Colonic mucosa (tissue), 4 donors: ENCODE measurements around the gene PARG. TPM values are rescaled to one million over a fixed set of nuclear protein-coding genes. Genes with fewer than 3 reads are reported as not detected.

ENCODE experiments used
- DNase-seq: peaks from one replicate; pipeline ENCODE4 v3.0.0-alpha.2; 2020
- H3K27ac ChIP-seq: fragments of 200-600 bp; one replicate; pipeline ENCODE4 v1.8.0; 2021
- H3K27me3 ChIP-seq: fragments of 200-600 bp; one replicate; pipeline ENCODE4 v1.8.0; 2021
- H3K36me3 ChIP-seq: fragments of 200-600 bp; one replicate; pipeline ENCODE4 v1.8.0; 2021
- H3K4me1 ChIP-seq: fragments of 200-600 bp; one replicate; pipeline ENCODE4 v1.8.0; 2021; ENCODE audit warnings: mild to moderate bottlenecking
- H3K4me3 ChIP-seq: fragments of 200-600 bp; one replicate; pipeline ENCODE4 v1.8.0; 2021
- H3K9ac ChIP-seq, 2 donors: one replicate each; pipeline ENCODE4 v1.7.0; 2013; ENCODE audit warnings: control low read depth in 2 of 2, low read depth in 2 of 2, low read length in 2 of 2
- H3K9me3 ChIP-seq: fragments of 200-600 bp; one replicate; pipeline ENCODE4 v1.8.0; 2021
- intact Hi-C: fragments of 100-400 bp; cut with DNase I; formaldehyde crosslinking; loops from one replicate; pipeline ENCODE4 v1.14.1; 2022
- total RNA-seq, 2 donors: library from RNA; stranded (reverse); fragmentation: NEBNext Ultra II Directional in 1 of 2; extraction: Animal tissue kit (Norgen Biotek cat#: 25700) in 1 of 2; gene quantifications; one replicate each; pipeline ENCODE4 v1.2.1, GENCODE V29; 2021
- TF ChIP-seq, protein P1 (sequence below): fragments of 200-600 bp; IDR thresholded peaks from one replicate; pipeline ENCODE4 v1.8.0; 2022; ENCODE audit warnings: antibody characterized with exemption, mild to moderate bottlenecking
- donor health status: healthy.
- donor health status: DM: no; HTN: no; CAD: no.
- donor health status: DM: no; HTN: no; CAD: no.

The PARG gene
- total RNA-seq, 2 donors from 2014 or later: 26.1 to 29.6 TPM

DNA sequence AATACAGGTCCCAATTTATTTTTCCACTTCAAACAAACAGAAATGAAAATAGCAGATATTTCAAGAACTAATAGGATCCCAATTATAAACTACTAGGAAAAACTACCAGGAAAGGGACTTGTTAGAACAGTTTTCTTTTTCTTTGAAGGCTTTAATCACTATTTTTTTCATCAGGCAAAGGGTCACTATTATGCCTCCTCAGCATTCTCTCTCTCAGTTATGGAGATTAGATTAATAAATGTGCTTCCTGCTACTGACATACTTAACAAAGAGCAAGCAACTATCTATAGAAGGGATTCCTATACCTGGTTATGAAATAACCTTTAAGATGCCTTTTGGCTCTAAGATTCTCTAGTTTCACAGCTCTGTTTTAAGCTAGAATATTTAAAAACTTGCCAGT is 108.7 kb downstream of the PARG start:
- H3K4me3 ChIP-seq: no peak overlapping the region
- TF ChIP-seq, protein P1, sequence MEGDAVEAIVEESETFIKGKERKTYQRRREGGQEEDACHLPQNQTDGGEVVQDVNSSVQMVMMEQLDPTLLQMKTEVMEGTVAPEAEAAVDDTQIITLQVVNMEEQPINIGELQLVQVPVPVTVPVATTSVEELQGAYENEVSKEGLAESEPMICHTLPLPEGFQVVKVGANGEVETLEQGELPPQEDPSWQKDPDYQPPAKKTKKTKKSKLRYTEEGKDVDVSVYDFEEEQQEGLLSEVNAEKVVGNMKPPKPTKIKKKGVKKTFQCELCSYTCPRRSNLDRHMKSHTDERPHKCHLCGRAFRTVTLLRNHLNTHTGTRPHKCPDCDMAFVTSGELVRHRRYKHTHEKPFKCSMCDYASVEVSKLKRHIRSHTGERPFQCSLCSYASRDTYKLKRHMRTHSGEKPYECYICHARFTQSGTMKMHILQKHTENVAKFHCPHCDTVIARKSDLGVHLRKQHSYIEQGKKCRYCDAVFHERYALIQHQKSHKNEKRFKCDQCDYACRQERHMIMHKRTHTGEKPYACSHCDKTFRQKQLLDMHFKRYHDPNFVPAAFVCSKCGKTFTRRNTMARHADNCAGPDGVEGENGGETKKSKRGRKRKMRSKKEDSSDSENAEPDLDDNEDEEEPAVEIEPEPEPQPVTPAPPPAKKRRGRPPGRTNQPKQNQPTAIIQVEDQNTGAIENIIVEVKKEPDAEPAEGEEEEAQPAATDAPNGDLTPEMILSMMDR: no peak
- H3K9ac ChIP-seq: no peak overlapping the region
- no peaks in the 10 kb centered on the region for H3K4me1 ChIP-seq
- H3K27ac ChIP-seq: no peak overlapping the region
- no peaks in the 10 kb centered on the region for H3K36me3 ChIP-seq
- intact Hi-C loops: no loop called here
- H3K27me3 ChIP-seq: no peaks in the 10 kb centered on the region
- DNase-seq: no peak
- no peaks in the 10 kb centered on the region for H3K9me3 ChIP-seq

DNA sequence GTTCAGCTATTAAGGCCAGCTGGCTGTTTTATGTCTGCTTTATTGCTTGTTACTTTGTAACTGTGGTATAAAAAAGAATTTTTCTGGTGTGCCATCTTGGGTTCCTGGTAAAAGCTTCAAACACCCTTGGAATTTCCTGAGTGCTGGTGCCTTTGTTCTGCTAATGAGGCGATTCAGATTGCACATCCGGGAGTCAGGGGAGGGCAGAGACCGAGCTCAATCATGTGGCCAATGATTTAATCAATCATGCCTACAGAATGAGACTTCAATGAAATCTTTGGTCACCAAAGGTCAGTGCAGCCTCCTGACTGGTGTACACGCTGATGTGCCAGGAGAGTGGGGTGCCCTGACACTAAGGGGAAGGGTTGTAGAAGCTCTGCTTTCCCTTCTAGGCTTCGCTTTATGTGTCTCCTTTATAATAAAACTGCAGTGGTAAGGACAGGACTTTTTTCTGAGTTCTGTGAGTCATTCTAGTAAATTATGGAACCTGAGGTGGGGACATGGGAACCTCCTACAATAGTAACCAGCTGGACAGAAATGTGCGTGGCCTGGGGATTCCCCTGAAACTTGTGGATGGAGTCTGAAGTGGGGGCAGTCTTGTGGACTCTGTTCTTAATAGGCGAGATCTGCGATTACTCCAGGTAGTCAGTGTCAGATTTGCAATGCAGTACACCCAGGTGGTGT is 110.3 kb downstream of the PARG start:
- TF ChIP-seq, protein P1: no peak
- no peaks in the 10 kb centered on the region for H3K36me3 ChIP-seq
- no peaks in the 10 kb centered on the region for H3K4me1 ChIP-seq
- no peak overlapping the region for H3K9ac ChIP-seq
- intact Hi-C loops: no loop called here
- no peak for DNase-seq
- no peaks in the 10 kb centered on the region for H3K27me3 ChIP-seq
- no peak overlapping the region for H3K27ac ChIP-seq
- no peak overlapping the region for H3K4me3 ChIP-seq
- no peaks in the 10 kb centered on the region for H3K9me3 ChIP-seq

DNA sequence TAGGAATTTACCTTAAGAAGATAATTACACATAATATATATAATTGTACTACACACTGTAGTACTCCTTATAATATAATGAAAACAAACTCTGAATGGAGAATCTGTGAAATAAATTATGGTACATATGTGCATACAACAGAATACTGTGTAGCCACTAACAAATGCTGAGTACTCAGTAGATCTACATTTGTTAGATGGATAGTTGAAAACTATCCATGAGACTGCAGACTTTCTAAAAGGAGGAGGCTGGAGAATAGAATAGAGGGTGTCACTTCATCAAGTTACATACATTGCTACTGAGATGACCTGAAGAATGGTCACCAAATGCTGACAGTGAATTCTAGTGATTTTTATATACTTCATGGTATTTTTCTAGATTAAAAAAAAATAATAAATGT is 111.0 kb downstream of the PARG start:
- H3K4me3 ChIP-seq: no peak overlapping the region
- no peaks in the 10 kb centered on the region for H3K36me3 ChIP-seq
- H3K9ac ChIP-seq: no peak overlapping the region
- intact Hi-C loops: no loop called here
- H3K4me1 ChIP-seq: no peaks in the 10 kb centered on the region
- H3K27ac ChIP-seq: no peak overlapping the region
- DNase-seq: no peak
- no peaks in the 10 kb centered on the region for H3K9me3 ChIP-seq
- TF ChIP-seq, protein P1: no peak
- H3K27me3 ChIP-seq: no peaks in the 10 kb centered on the region

DNA sequence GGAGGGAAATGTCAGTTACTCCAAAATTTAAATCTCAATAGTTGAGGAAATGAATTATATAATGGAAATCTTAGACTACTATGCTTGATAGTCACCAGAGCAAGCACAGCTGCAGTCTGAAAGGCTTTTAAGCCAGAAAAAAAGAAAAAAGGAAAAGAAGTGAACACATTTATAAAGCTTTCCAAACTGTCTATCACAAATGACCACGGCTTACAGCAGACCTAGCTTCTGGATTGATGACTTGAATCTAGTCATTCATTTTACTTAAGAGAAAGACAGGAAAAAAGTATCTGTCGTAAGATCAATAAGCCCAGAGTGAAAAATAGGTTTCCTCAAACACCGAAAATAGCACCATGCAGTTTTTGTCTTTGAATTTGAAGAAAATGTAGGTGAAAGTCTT is 111.8 kb downstream of the PARG start:
- Histone ChIP-seq H3K9ac (no peak overlapping the region), H3K36me3 (no peaks in the 10 kb centered on the region), H3K27me3 (no peaks in the 10 kb centered on the region), H3K9me3 (no peaks in the 10 kb centered on the region), H3K4me1 (no peaks in the 10 kb centered on the region), H3K4me3 (no peak overlapping the region), H3K27ac (no peak overlapping the region)
- TF ChIP-seq, protein P1: no peak
- no peak for DNase-seq
- intact Hi-C loops: no loop called here

DNA sequence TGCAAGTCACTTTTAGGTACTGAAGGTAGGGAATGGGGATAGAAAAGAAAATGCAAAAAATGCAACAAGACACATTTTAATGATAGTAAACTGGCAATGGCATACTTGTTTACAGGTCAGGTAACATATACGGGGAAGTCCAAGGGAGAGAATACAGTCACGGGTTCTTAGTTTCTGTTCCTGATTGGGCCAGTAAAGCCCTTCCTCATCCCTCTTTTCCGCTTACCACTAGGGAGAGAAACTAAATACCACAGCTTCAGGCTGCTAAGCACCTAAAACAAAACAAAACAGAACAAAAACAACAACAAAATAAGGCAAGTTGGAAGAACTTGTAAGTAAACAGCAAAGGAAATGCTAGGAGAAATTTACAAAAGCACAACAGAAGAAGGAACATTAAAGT is 114.5 kb downstream of the PARG start:
- H3K4me1 ChIP-seq: no peaks in the 10 kb centered on the region
- H3K36me3 ChIP-seq: no peaks in the 10 kb centered on the region
- no peaks in the 10 kb centered on the region for H3K27me3 ChIP-seq
- no peak overlapping the region for H3K27ac ChIP-seq
- no peak for DNase-seq
- intact Hi-C loops: no loop called here
- TF ChIP-seq, protein P1: no peak
- H3K9me3 ChIP-seq: no peaks in the 10 kb centered on the region
- H3K9ac ChIP-seq: no peak overlapping the region
- no peak overlapping the region for H3K4me3 ChIP-seq
